GM12878 (cell line): ENCODE measurements around the gene IGF1R. TPM values are rescaled to one million over a fixed set of nuclear protein-coding genes. Genes with fewer than 3 reads are reported as not detected.

ENCODE experiments used
- CHD1 ChIP-seq: IDR thresholded peaks from 2 replicates; pipeline ENCODE4 v1.6.1; 2012; ENCODE audit warnings: low read depth, low read length, improper control_type of control experiment
- CREB1 ChIP-seq: IDR thresholded peaks from 2 replicates; pipeline ENCODE4 v1.6.1; 2012; ENCODE audit warnings: low read depth, mild to moderate bottlenecking, inconsistent platforms
- EP300 ChIP-seq, 2 experiments: fragments of 150-350 bp in 1 of 2; IDR thresholded peaks; 2 replicates each; pipeline ENCODE4 v1.6.1; 2011 to 2012; ENCODE audit warnings: low read depth in 2 of 2, low read length in 2 of 2, borderline replicate concordance in 1 of 2, improper control_type of control experiment in 1 of 2, inconsistent platforms in 1 of 2; ENCODE audit not compliant: control insufficient read depth in 1 of 2
- ESRRA ChIP-seq: IDR thresholded peaks from 2 replicates; pipeline ENCODE4 v1.6.1; 2012; ENCODE audit warnings: mild to moderate bottlenecking, low read length, improper control_type of control experiment
- ETV6 ChIP-seq, 2 experiments: fragments of 450-650 bp in 1 of 2; IDR thresholded peaks in 1 of 2; conservative IDR thresholded peaks in 1 of 2; 2 replicates each; pipeline ENCODE4 v1.6.1; 2014; ENCODE audit warnings: antibody characterized with exemption in 1 of 2, borderline replicate concordance in 1 of 2, low read depth in 1 of 2, mild to moderate bottlenecking in 1 of 2, moderate library complexity in 1 of 2
- IKZF1 ChIP-seq: fragments of 450-650 bp; conservative IDR thresholded peaks from 2 replicates; pipeline ENCODE4 v1.6.1; 2017; ENCODE audit warnings: antibody characterized with exemption, mild to moderate bottlenecking
- LARP7 ChIP-seq: fragments of 450-650 bp; IDR thresholded peaks from 2 replicates; pipeline ENCODE4 v1.6.1; 2017; ENCODE audit warnings: mild to moderate bottlenecking
- MTA2 ChIP-seq: fragments of 450-650 bp; IDR thresholded peaks from 2 replicates; pipeline ENCODE4 v1.6.1; 2016; ENCODE audit warnings: low read depth, mild to moderate bottlenecking, moderate library complexity
- MXI1 ChIP-seq: fragments of 150-350 bp; IDR thresholded peaks from 2 replicates; pipeline ENCODE4 v1.6.1; 2011; ENCODE audit warnings: low read depth, mild to moderate bottlenecking, inconsistent platforms, low read length, improper control_type of control experiment
- NBN ChIP-seq: fragments of 450-650 bp; IDR thresholded peaks from 2 replicates; pipeline ENCODE4 v1.6.1; 2016
- NR2F1 ChIP-seq: fragments of 450-650 bp; conservative IDR thresholded peaks from 2 replicates; pipeline ENCODE4 v1.6.1; 2017; ENCODE audit warnings: mild to moderate bottlenecking
- NRF1 ChIP-seq: conservative IDR thresholded peaks from 2 replicates; pipeline ENCODE4 v1.6.1; 2011; ENCODE audit warnings: mild to moderate bottlenecking, low read depth, low read length, improper control_type of control experiment
- POU2F2 ChIP-seq: IDR thresholded peaks from 3 replicates; pipeline ENCODE4 v1.6.1; 2011; ENCODE audit warnings: low read depth, mild to moderate bottlenecking, low read length, borderline replicate concordance
- RELB ChIP-seq: fragments of 450-650 bp; IDR thresholded peaks from 2 replicates; pipeline ENCODE4 v1.6.1; 2017; ENCODE audit warnings: low read depth, mild to moderate bottlenecking, moderate library complexity
- SMAD5 ChIP-seq: IDR thresholded peaks from 2 replicates; pipeline ENCODE4 v1.6.1; 2016; ENCODE audit warnings: antibody characterized with exemption, low read depth
- SMC3 ChIP-seq: IDR thresholded peaks from 2 replicates; pipeline ENCODE4 v1.6.1; 2011; ENCODE audit warnings: low read length, improper control_type of control experiment, borderline replicate concordance
- SPI1 ChIP-seq: IDR thresholded peaks from 2 replicates; pipeline ENCODE4 v1.6.1; 2011; ENCODE audit warnings: low read depth, mild to moderate bottlenecking, low read length, moderate library complexity, borderline replicate concordance; ENCODE audit not compliant: insufficient read depth
- TBL1XR1 ChIP-seq: IDR thresholded peaks from 2 replicates; pipeline ENCODE4 v1.6.1; 2012; ENCODE audit warnings: low read depth, low read length, improper control_type of control experiment
- ZBTB11 ChIP-seq: fragments of 450-650 bp; formaldehyde crosslinking; IDR thresholded peaks from 2 replicates; pipeline ENCODE4 v1.5.0; 2022; ENCODE audit warnings: mild to moderate bottlenecking, missing genetic modification characterization
- polyA plus RNA-seq, 11 experiments: library from polyadenylated mRNA; depleted of rRNA in 4 of 11; unstranded in 6 of 11; stranded (reverse) in 5 of 11; fragments of >200 nt; fragmentation: Nextera tagmentation in 4 of 11; fragmentation: Illumina TruSeq in 1 of 11; extraction: Ambion mirVana in 4 of 11; extraction: Trizol in 1 of 11; gene quantifications; 1 replicate in 1 of 11; 2 replicates in 10 of 11; pipeline versions ENCODE4 v1.2.1 to v1.2.3, GENCODE V29; 2011 to 2016; ENCODE audit warnings: inconsistent platforms in 2 of 11, missing spikeins in 2 of 11, low read depth in 1 of 11
- total RNA-seq, 4 experiments: library from RNA; depleted of rRNA in 3 of 4; stranded (reverse); fragments of >200 nt in 3 of 4; fragmentation: Illumina TruSeq in 1 of 4; extraction: Trizol in 1 of 4; gene quantifications; 2 replicates each; pipeline versions ENCODE4 v1.2.1 to v1.2.3, GENCODE V29; 2013 to 2021

The IGF1R gene
- total and polyA plus RNA-seq, 10 of the 15 experiments (the other 5 are each of a cell fraction or from before 2014, with no cell fraction given), result 0.03 to 2.7 (median 0.66) TPM

GRCh38 chr15:98776607-98777281 lies 128.4 kb downstream of the IGF1R start (continued):
- no peak for TF ChIP-seq ZBTB11 (CRISPR knock-in tag)
- peak; percentile 42; the same call in 1 of the 3 replicates for TF ChIP-seq POU2F2
- peak; percentile 80 for TF ChIP-seq RELB
- TF ChIP-seq NRF1, result no peak
- TF ChIP-seq ETV6 (conservative IDR thresholded peaks at IDR 0.05 in 1 of 2, IDR thresholded peaks at IDR 0.05 in 1 of 2; ENCODE audit: borderline replicate concordance in 1 of 2, low read depth in 1 of 2), result no peak
- peak; percentile 18 to 70; a peak in 2 of 4 replicates for TF ChIP-seq EP300 (IDR thresholded peaks at IDR 0.05; ENCODE audit: borderline replicate concordance in 1 of 2, control insufficient read depth in 1 of 2, low read depth in 2 of 2, low read length in 2 of 2)
- peak; percentile 28; the same call in 1 of the 2 replicates for TF ChIP-seq MXI1
- TF ChIP-seq TBL1XR1, result no peak
- peak; percentile 71; the same call in 1 of the 2 replicates for TF ChIP-seq MTA2
- TF ChIP-seq CREB1, result no peak
- peak; percentile 76 for TF ChIP-seq IKZF1
- no peak for TF ChIP-seq ESRRA
- TF ChIP-seq SPI1, result no peak
- TF ChIP-seq CHD1, result no peak
- no peak for TF ChIP-seq SMAD5
- TF ChIP-seq NBN, result peak; percentile 36; the same call in 1 of the 2 replicates
- TF ChIP-seq LARP7, result no peak
- TF ChIP-seq SMC3, result 0 out of 2 replicates have a peak, but pooled peaks have one; percentile 6
- TF ChIP-seq NR2F1, result peak; percentile 84
